Activated naive CD8-positive, alpha-beta T cell treated with anti-CD3 and anti-CD28 coated beads, Interleukin-2, amount 50 U/mL, for 24 hours (primary cell): ENCODE results near the gene CARD11.

ENCODE experiments used
- ATAC-seq: fragments of 150-1000 bp; cut with Tn5 transposase; one replicate; pipeline ENCODE4 v1.10.0; 2021
- DNase-seq: peaks from one replicate; pipeline ENCODE4 v3.0.0; 2021
- H3K27ac Mint-ChIP-seq: one replicate; pipeline ENCODE4 v1.8.0; 2021; ENCODE audit warnings: mild to moderate bottlenecking, mixed read lengths
- H3K27me3 Mint-ChIP-seq: one replicate; pipeline ENCODE4 v1.8.0; 2021; ENCODE audit warnings: mixed read lengths
- H3K36me3 Mint-ChIP-seq: one replicate; pipeline ENCODE4 v1.8.0; 2021; ENCODE audit warnings: low read depth, mixed read lengths
- H3K4me1 Mint-ChIP-seq: one replicate; pipeline ENCODE4 v1.8.0; 2021; ENCODE audit warnings: mixed read lengths
- H3K4me3 Mint-ChIP-seq: one replicate; pipeline ENCODE4 v1.8.0; 2021; ENCODE audit warnings: mild to moderate bottlenecking, moderate library complexity, mixed read lengths
- H3K9me3 Mint-ChIP-seq: one replicate; pipeline ENCODE4 v1.8.0; 2021; ENCODE audit warnings: mixed read lengths

CARD11 gene

GRCh38 chr7:3070908-3071307 is 27.2 kb upstream of the CARD11 start:
- H3K4me1 Mint-ChIP-seq, result peaks cover 60% of the 10 kb centered on the region
- DNase-seq (no peak), ATAC-seq (no peak)
- no peak overlapping the region for H3K4me3 Mint-ChIP-seq
- H3K27me3 Mint-ChIP-seq, result no peaks in the 10 kb centered on the region
- H3K9me3 Mint-ChIP-seq, result peaks cover 18% of the 10 kb centered on the region
- H3K36me3 Mint-ChIP-seq, result peaks cover 3% of the 10 kb centered on the region
- no peak overlapping the region for H3K27ac Mint-ChIP-seq

DNA sequence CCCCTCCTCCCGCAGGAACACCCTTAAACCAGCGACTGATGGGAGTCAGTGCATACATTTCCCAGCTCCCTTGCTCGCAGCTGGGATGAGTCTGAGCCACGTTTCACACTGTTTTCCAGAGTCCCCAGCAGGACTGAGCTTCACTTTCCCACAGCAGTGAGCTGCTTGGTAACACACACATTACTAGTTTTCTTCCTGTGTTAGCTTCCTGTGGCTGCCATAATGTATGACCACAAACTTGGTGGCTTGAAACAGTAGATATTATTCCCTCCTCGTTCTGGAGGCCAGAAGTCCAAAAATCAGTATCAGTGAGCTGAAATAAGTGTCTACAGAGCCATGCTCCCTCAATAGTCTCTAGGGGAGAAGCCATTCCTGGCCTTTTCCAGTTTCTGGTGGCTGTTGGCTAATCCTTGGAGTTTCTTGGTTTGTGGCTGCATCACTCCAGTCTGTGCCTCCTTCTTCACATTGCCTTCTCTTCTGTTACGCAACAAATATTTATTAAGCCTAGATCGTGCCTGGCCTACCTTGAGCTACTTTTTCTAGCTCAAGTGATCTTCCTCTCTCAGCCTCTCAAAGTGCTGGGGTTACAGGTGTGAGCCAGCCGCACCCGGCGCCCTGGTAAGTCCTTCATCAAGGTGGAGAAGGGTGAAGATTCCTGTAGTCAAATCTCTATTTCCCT is 26.2 kb upstream of the CARD11 start:
- Mint-ChIP-seq H3K27ac (peak overlapping the region; percentile 43), H3K4me1 (peaks cover 67% of the 10 kb centered on the region), H3K36me3 (peaks cover 3% of the 10 kb centered on the region), H3K9me3 (peaks cover 18% of the 10 kb centered on the region), H3K27me3 (no peaks in the 10 kb centered on the region), H3K4me3 (peak overlapping the region; percentile 9)
- DNase-seq, result no peak
- no peak for ATAC-seq

- peak; percentile 22 for ATAC-seq
- peak overlapping the region; percentile 53 for H3K27ac Mint-ChIP-seq
- H3K4me1 Mint-ChIP-seq, result peaks cover 68% of the 10 kb centered on the region
- peaks cover 18% of the 10 kb centered on the region for H3K9me3 Mint-ChIP-seq
- peaks cover 3% of the 10 kb centered on the region for H3K36me3 Mint-ChIP-seq
- DNase-seq, result no peak
- H3K27me3 Mint-ChIP-seq, result no peaks in the 10 kb centered on the region
- H3K4me3 Mint-ChIP-seq, result peak overlapping the region; percentile 6
Measured at GRCh38 chr7:3068530-3068929, 24.9 kb upstream of the CARD11 start.

GRCh38 chr7:3067606-3068380 is 24.1 kb upstream of the CARD11 start:
- DNase-seq (peak; percentile 23), ATAC-seq (peak; percentile 23)
- peaks cover 3% of the 10 kb centered on the region for H3K36me3 Mint-ChIP-seq
- H3K27ac Mint-ChIP-seq, result peak overlapping the region; percentile 84
- no peaks in the 10 kb centered on the region for H3K27me3 Mint-ChIP-seq
- peaks cover 76% of the 10 kb centered on the region for H3K4me1 Mint-ChIP-seq
- H3K4me3 Mint-ChIP-seq, result peak overlapping the region; percentile 35
- H3K9me3 Mint-ChIP-seq, result peaks cover 18% of the 10 kb centered on the region

- peaks cover 78% of the 10 kb centered on the region for H3K4me1 Mint-ChIP-seq
- no peaks in the 10 kb centered on the region for H3K27me3 Mint-ChIP-seq
- DNase-seq (peak; percentile 39), ATAC-seq (peak; percentile 60)
- peak overlapping the region; percentile 84 for H3K27ac Mint-ChIP-seq
- peak overlapping the region; percentile 35 for H3K4me3 Mint-ChIP-seq
- H3K9me3 Mint-ChIP-seq, result peaks cover 18% of the 10 kb centered on the region
- H3K36me3 Mint-ChIP-seq, result peaks cover 3% of the 10 kb centered on the region
Measured at GRCh38 chr7:3067193-3067592, 23.5 kb upstream of the CARD11 start.

- Mint-ChIP-seq H3K4me1 (peaks cover 84% of the 10 kb centered on the region), H3K36me3 (peaks cover 3% of the 10 kb centered on the region), H3K27ac (peak overlapping the region; percentile 84), H3K4me3 (peak overlapping the region; percentile 35), H3K9me3 (peaks cover 20% of the 10 kb centered on the region), H3K27me3 (no peaks in the 10 kb centered on the region)
- ATAC-seq (no peak), DNase-seq (no peak)
Measured at GRCh38 chr7:3066506-3066905, 22.8 kb upstream of the CARD11 start.

- ATAC-seq (peak; percentile 23), DNase-seq (peak; percentile 85)
- Mint-ChIP-seq H3K27ac (peak overlapping the region; percentile 84), H3K4me3 (peak overlapping the region; percentile 35), H3K4me1 (peaks cover 90% of the 10 kb centered on the region), H3K27me3 (no peaks in the 10 kb centered on the region), H3K36me3 (no peaks in the 10 kb centered on the region), H3K9me3 (peaks cover 13% of the 10 kb centered on the region)
Measured at GRCh38 chr7:3065724-3066143, 22.1 kb upstream of the CARD11 start.

DNA sequence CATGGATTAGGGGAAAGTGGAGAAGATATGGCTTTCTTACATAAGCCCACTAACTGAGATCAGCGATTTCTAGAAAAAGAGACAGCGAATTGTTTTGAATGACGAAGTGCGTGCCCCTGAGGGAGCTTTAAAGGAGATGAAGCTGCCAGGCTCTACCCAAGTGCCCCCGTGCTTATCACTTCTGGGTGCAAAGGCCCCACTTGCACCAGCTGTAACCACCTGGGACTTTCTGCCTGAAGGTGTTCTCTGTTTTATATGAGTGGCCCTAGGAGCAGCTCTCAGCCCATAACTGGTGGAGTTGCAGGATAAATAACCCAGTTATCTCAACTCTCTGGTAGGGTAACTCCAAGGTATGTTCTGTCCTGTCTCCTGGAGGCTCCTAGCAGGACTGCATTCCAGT is 20.4 kb upstream of the CARD11 start:
- DNase-seq, result no peak
- Mint-ChIP-seq H3K27ac (peak overlapping the region; percentile 93), H3K27me3 (no peaks in the 10 kb centered on the region), H3K9me3 (peaks cover 4% of the 10 kb centered on the region), H3K36me3 (no peaks in the 10 kb centered on the region), H3K4me1 (peaks cover 86% of the 10 kb centered on the region), H3K4me3 (peak overlapping the region; percentile 50)
- no peak for ATAC-seq

- peak; percentile 79 for DNase-seq
- Mint-ChIP-seq H3K36me3 (no peaks in the 10 kb centered on the region), H3K4me1 (peaks cover 77% of the 10 kb centered on the region), H3K27ac (peak overlapping the region; percentile 93), H3K27me3 (no peaks in the 10 kb centered on the region), H3K4me3 (peak overlapping the region; percentile 50), H3K9me3 (peaks cover 4% of the 10 kb centered on the region)
- ATAC-seq, result peak; percentile 94
Measured at GRCh38 chr7:3063016-3063753, 19.5 kb upstream of the CARD11 start.

- Mint-ChIP-seq H3K27ac (no peak overlapping the region), H3K27me3 (no peaks in the 10 kb centered on the region), H3K9me3 (peaks cover 12% of the 10 kb centered on the region), H3K36me3 (peaks cover 6% of the 10 kb centered on the region), H3K4me3 (no peak overlapping the region), H3K4me1 (peaks cover 26% of the 10 kb centered on the region)
- no peak for ATAC-seq
- DNase-seq, result no peak
Measured at GRCh38 chr7:3057066-3057420, 13.4 kb upstream of the CARD11 start.

DNA sequence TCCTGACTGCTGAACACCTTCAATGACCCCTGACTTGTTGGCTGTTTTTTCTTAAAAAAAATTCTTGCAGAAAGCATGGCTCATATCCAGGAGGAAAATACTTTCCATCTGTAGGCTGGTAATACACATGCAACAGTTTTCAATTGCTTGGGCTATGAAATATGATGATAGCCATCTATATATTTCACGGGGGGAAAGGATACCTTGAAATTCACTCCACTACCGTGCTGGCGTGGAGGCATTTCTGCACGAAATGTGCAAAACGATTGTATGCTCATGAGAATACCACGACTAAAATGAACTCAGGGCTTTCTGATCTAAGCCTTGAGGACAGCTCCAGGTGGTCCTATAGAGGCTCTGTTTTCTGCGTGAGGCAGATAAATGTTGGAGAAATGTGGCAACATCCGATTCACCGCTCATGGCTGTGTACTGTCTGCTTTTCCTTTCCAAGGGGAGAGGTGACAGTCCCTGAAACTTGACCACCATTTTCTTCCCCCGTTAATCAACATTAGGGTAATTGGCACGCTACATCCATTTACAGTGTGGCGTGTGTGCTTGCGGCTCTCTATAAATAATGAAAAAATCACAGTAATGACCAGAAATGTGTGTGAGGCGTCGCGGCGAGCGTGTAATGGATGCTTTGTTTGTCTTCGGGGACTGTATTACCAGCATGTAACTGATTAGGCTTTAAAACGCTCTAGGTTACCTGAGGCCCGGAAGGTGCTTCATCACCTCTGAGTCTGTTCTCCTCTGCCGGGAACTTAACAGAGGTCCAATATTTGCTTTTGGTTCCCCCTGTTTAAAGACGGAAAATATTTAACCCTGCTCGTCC is 12.8 kb upstream of the CARD11 start:
- peaks cover 9% of the 10 kb centered on the region for H3K9me3 Mint-ChIP-seq
- H3K27me3 Mint-ChIP-seq, result no peaks in the 10 kb centered on the region
- H3K4me1 Mint-ChIP-seq, result peaks cover 21% of the 10 kb centered on the region
- no peak overlapping the region for H3K4me3 Mint-ChIP-seq
- H3K27ac Mint-ChIP-seq, result no peak overlapping the region
- peaks cover 6% of the 10 kb centered on the region for H3K36me3 Mint-ChIP-seq
- no peak for ATAC-seq
- no peak for DNase-seq

- Mint-ChIP-seq H3K27ac (no peak overlapping the region), H3K36me3 (peaks cover 6% of the 10 kb centered on the region), H3K27me3 (no peaks in the 10 kb centered on the region), H3K9me3 (peaks cover 13% of the 10 kb centered on the region), H3K4me3 (no peak overlapping the region), H3K4me1 (peaks cover 14% of the 10 kb centered on the region)
- no peak for DNase-seq
- no peak for ATAC-seq
Measured at GRCh38 chr7:3055626-3056025, 12.0 kb upstream of the CARD11 start.

DNA sequence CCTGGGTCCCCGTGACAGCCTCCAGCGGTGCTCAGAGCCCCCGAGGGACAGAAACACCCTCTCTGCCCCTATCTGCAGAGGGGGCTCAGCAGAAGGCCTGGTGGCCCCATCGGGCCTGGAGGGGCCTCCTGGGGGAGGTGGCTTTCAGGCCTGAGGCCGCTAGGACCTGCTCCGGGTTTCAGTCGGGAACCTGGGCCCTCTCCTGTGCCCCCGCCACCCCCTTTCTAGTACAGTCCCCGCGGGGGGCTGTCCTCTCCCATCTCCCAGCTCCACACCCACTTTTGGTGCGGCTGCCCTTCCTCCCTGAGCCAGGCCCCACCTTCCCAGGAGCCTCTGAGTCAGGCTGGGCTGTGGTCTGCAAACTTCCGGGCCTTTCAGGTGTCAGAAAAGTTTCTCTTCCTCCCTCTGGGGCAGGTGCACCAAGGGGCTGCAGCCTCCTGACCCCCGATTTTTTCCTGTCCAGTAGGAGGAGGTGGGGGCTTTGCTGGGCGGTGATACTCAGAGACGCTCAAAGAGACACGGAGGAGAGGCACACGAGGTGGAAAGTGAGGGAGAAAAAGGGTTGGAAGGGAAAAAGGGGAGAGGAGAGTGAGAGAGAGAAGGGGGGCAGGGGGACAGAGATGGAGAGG is 692 bp downstream of the CARD11 start:
- peak overlapping the region; percentile 95 for H3K4me3 Mint-ChIP-seq
- peak; percentile 84 for ATAC-seq
- peak; percentile 82 for DNase-seq

More for the DNA sequence above, 692 bp downstream of the CARD11 start:
- H3K9me3 Mint-ChIP-seq, result peaks cover 3% of the 10 kb centered on the region
- peaks cover 49% of the 10 kb centered on the region for H3K4me1 Mint-ChIP-seq
- H3K36me3 Mint-ChIP-seq, result peaks cover 29% of the 10 kb centered on the region
- no peaks in the 10 kb centered on the region for H3K27me3 Mint-ChIP-seq
- H3K27ac Mint-ChIP-seq, result peak overlapping the region; percentile 93
